Cardiac muscle cell (in vitro differentiated cells and primary cell): Measurements from ENCODE around the gene AQP7. TPM values are rescaled to one million over a fixed set of nuclear protein-coding genes. Genes with fewer than 3 reads are reported as not detected.
"Not testable (repeated sequence)": the region's sequence is repeated elsewhere in the genome, so short reads cannot be mapped to it uniquely, and the experiment has no call there.

Experiments
- DNase-seq, 2 donors: peaks; one replicate each; pipeline versions ENCODE4 v3.0.0 to v3.0.0-alpha.2; 2010 to 2017; ENCODE audit warnings: low read depth in 1 of 2, low spot score in 1 of 2
- H3K27ac ChIP-seq: fragments of 200-600 bp; sonication (generic); 2 replicates; pipeline ENCODE4 v1.5.1; 2016
- H3K27me3 ChIP-seq: fragments of 200-600 bp; sonication (generic); 2 replicates; pipeline ENCODE4 v1.6.0; 2016; ENCODE audit warnings: control low read depth
- H3K36me3 ChIP-seq: fragments of 200-600 bp; sonication (generic); 2 replicates; pipeline ENCODE4 v1.5.1; 2016; ENCODE audit warnings: control low read depth
- H3K4me1 ChIP-seq: fragments of 200-600 bp; sonication (generic); 2 replicates; pipeline ENCODE4 v1.8.1; 2017; ENCODE audit warnings: low read depth, mild to moderate bottlenecking, mixed run types
- H3K4me3 ChIP-seq: fragments of 200-600 bp; sonication (generic); 2 replicates; pipeline ENCODE4 v1.5.1; 2016; ENCODE audit warnings: mild to moderate bottlenecking
- H3K9me3 ChIP-seq: fragments of 200-600 bp; sonication (generic); 2 replicates; pipeline ENCODE4 v1.5.1; 2017; ENCODE audit warnings: low read depth, mild to moderate bottlenecking, control low read depth
- CTCF ChIP-seq: IDR thresholded peaks from 2 replicates; pipeline ENCODE4 v1.5.1; 2012; ENCODE audit warnings: low read depth, mild to moderate bottlenecking, low read length
- polyA plus RNA-seq: library from polyadenylated mRNA; unstranded; fragments of >200 nt; fragmentation: Nextera tagmentation; extraction: Ambion mirVana; gene quantifications from 2 replicates; pipeline ENCODE4 v1.2.1, GENCODE V29; 2016
- total RNA-seq: library from RNA; depleted of rRNA; stranded (reverse); fragments of >200 nt; gene quantifications from 2 replicates; pipeline ENCODE4 v1.2.3, GENCODE V29; 2016

Gene AQP7
- total and polyA plus RNA-seq, 2 experiments from 2014 or later, result 4.2 to 5.5 TPM

GRCh38 chr9:33395159-33395879 lies 7.0 kb downstream of the AQP7 start:
- not testable (repeated sequence) for H3K27me3 ChIP-seq, DNase-seq, H3K4me3 ChIP-seq, H3K27ac ChIP-seq, H3K9me3 ChIP-seq, H3K36me3 ChIP-seq
- H3K4me1 ChIP-seq, result peaks cover 24% of the 10 kb centered on the region

- H3K9me3 ChIP-seq, H3K27me3 ChIP-seq, H3K27ac ChIP-seq, H3K4me3 ChIP-seq, H3K36me3 ChIP-seq: not testable (repeated sequence)
- DNase-seq, result peak in 1 of 2 donors; percentile 12
- peaks cover 29% of the 10 kb centered on the region for H3K4me1 ChIP-seq
Measured at GRCh38 chr9:33393986-33394385, 8.4 kb downstream of the AQP7 start.

- peak in 1 of 2 donors; percentile 7 for DNase-seq
- no peak overlapping the region for H3K4me3 ChIP-seq
- peaks cover 29% of the 10 kb centered on the region for H3K4me1 ChIP-seq
- no peak overlapping the region for H3K27ac ChIP-seq
- TF ChIP-seq CTCF, result no peak
- no peaks in the 10 kb centered on the region for H3K9me3 ChIP-seq
- no peaks in the 10 kb centered on the region for H3K36me3 ChIP-seq
- no peaks in the 10 kb centered on the region for H3K27me3 ChIP-seq
Measured at GRCh38 chr9:33393581-33393980, 8.8 kb downstream of the AQP7 start.

- Histone ChIP-seq H3K27ac (peak overlapping the region; percentile 38), H3K4me1 (peaks cover 29% of the 10 kb centered on the region)
- not testable (repeated sequence) for H3K9me3 ChIP-seq, DNase-seq, H3K27me3 ChIP-seq, H3K4me3 ChIP-seq, H3K36me3 ChIP-seq
Measured at GRCh38 chr9:33392591-33393021, 9.8 kb downstream of the AQP7 start.

GRCh38 chr9:33391111-33391771 lies 11.1 kb downstream of the AQP7 start:
- not testable (repeated sequence) for H3K9me3 ChIP-seq, H3K4me3 ChIP-seq

GRCh38 chr9:33388110-33388994 lies 14.0 kb downstream of the AQP7 start:
- DNase-seq, result no peak

More at GRCh38 chr9:33391111-33391771, 11.1 kb downstream of the AQP7 start:
- peak; percentile 79 to 98 for DNase-seq
- peak overlapping the region; percentile 96 for H3K27ac ChIP-seq
- H3K27me3 ChIP-seq, H3K36me3 ChIP-seq: not testable (repeated sequence)
- H3K4me1 ChIP-seq, result peaks cover 29% of the 10 kb centered on the region

GRCh38 chr9:33386998-33387397 lies 15.4 kb downstream of the AQP7 start:
- H3K27me3 ChIP-seq, DNase-seq, H3K4me3 ChIP-seq, H3K36me3 ChIP-seq, H3K9me3 ChIP-seq, H3K27ac ChIP-seq: not testable (repeated sequence)
- H3K4me1 ChIP-seq, result peaks cover 19% of the 10 kb centered on the region

More at GRCh38 chr9:33388110-33388994, 14.0 kb downstream of the AQP7 start:
- Histone ChIP-seq H3K27me3 (no peaks in the 10 kb centered on the region), H3K4me1 (peaks cover 27% of the 10 kb centered on the region), H3K27ac (no peak overlapping the region), H3K9me3 (no peaks in the 10 kb centered on the region), H3K4me3 (no peak overlapping the region), H3K36me3 (no peaks in the 10 kb centered on the region)
- TF ChIP-seq CTCF, result no peak

GRCh38 chr9:33386641-33386996 lies 15.7 kb downstream of the AQP7 start:
- H3K9me3 ChIP-seq, H3K36me3 ChIP-seq, H3K27ac ChIP-seq, DNase-seq, H3K27me3 ChIP-seq, H3K4me3 ChIP-seq: not testable (repeated sequence)
- peaks cover 15% of the 10 kb centered on the region for H3K4me1 ChIP-seq

GRCh38 chr9:33385979-33386640 lies 16.3 kb downstream of the AQP7 start:
- not testable (repeated sequence) for H3K9me3 ChIP-seq, DNase-seq, H3K4me3 ChIP-seq, H3K36me3 ChIP-seq, H3K27me3 ChIP-seq, H3K27ac ChIP-seq
- peaks cover 16% of the 10 kb centered on the region for H3K4me1 ChIP-seq

- H3K27me3 ChIP-seq, H3K9me3 ChIP-seq, H3K27ac ChIP-seq, DNase-seq, H3K4me3 ChIP-seq, H3K36me3 ChIP-seq: not testable (repeated sequence)
- H3K4me1 ChIP-seq, result peaks cover 13% of the 10 kb centered on the region
Measured at GRCh38 chr9:33385536-33385935, 16.8 kb downstream of the AQP7 start.

GRCh38 chr9:33383396-33383795 lies 19.0 kb downstream of the AQP7 start:
- H3K9me3 ChIP-seq, H3K4me3 ChIP-seq: not testable (repeated sequence)

More at GRCh38 chr9:33383396-33383795, 19.0 kb downstream of the AQP7 start:
- H3K27ac ChIP-seq, DNase-seq, H3K36me3 ChIP-seq, H3K27me3 ChIP-seq, H3K4me1 ChIP-seq: not testable (repeated sequence)
